Brain pericyte (primary cell): Measurements from ENCODE around the gene FBLN5.
"Not testable (repeated sequence)": the region's sequence is repeated elsewhere in the genome, so short reads cannot be mapped to it uniquely, and the experiment has no call there.

Experiments used
- DNase-seq: peaks from one replicate; pipeline ENCODE4 v3.0.0-alpha.2; 2012; ENCODE audit warnings: low read depth, low spot score

Gene FBLN5

GRCh38 chr14:91904956-91905645 lies 42.4 kb downstream of the FBLN5 start:
- no peak for DNase-seq

GRCh38 chr14:91904483-91904882 lies 43.0 kb downstream of the FBLN5 start:
- no peak for DNase-seq

- DNase-seq, result no peak
These were observed 44.4 kb downstream of the FBLN5 start for GRCh38 chr14:91903070-91903469.

- DNase-seq, result no peak
These were observed 45.2 kb downstream of the FBLN5 start for GRCh38 chr14:91902336-91902735.

- no peak for DNase-seq
These were observed 45.9 kb downstream of the FBLN5 start for GRCh38 chr14:91901449-91902226.

GRCh38 chr14:91899806-91900205 lies 47.7 kb downstream of the FBLN5 start:
- DNase-seq, result no peak

GRCh38 chr14:91899213-91899612 lies 48.3 kb downstream of the FBLN5 start:
- no peak for DNase-seq

- no peak for DNase-seq
These were observed 49.1 kb downstream of the FBLN5 start for GRCh38 chr14:91898372-91898771.

- DNase-seq, result not testable (repeated sequence)
These were observed 49.8 kb downstream of the FBLN5 start for GRCh38 chr14:91897716-91898115.

- DNase-seq, result no peak
These were observed 50.3 kb downstream of the FBLN5 start for GRCh38 chr14:91897106-91897701.

GRCh38 chr14:91896419-91896818 lies 51.1 kb downstream of the FBLN5 start:
- no peak for DNase-seq

GRCh38 chr14:91893669-91894068 lies 53.8 kb downstream of the FBLN5 start:
- DNase-seq, result no peak

GRCh38 chr14:91893007-91893406 lies 54.5 kb downstream of the FBLN5 start:
- no peak for DNase-seq

GRCh38 chr14:91891721-91892220 lies 55.7 kb downstream of the FBLN5 start:
- no peak for DNase-seq

GRCh38 chr14:91891101-91891500 lies 56.4 kb downstream of the FBLN5 start:
- no peak for DNase-seq

GRCh38 chr14:91890291-91890749 lies 57.2 kb downstream of the FBLN5 start:
- no peak for DNase-seq

GRCh38 chr14:91889477-91890211 lies 57.9 kb downstream of the FBLN5 start:
- no peak for DNase-seq

GRCh38 chr14:91888641-91889476 lies 58.6 kb downstream of the FBLN5 start:
- no peak for DNase-seq

GRCh38 chr14:91886961-91887360 lies 60.5 kb downstream of the FBLN5 start:
- DNase-seq, result no peak

GRCh38 chr14:91885839-91886238 lies 61.7 kb downstream of the FBLN5 start:
- no peak for DNase-seq
